GM12873 (cell line): ENCODE results near the gene MMD2.

Source experiments
- TF ChIP-seq, protein P1 (sequence below): IDR thresholded peaks from 2 replicates; pipeline ENCODE4 v1.5.1; 2012; ENCODE audit warnings: low read depth, mild to moderate bottlenecking, moderate library complexity, low read length, control low read depth; ENCODE audit not compliant: insufficient read depth; ENCODE audit errors: missing control alignments

The MMD2 gene

DNA sequence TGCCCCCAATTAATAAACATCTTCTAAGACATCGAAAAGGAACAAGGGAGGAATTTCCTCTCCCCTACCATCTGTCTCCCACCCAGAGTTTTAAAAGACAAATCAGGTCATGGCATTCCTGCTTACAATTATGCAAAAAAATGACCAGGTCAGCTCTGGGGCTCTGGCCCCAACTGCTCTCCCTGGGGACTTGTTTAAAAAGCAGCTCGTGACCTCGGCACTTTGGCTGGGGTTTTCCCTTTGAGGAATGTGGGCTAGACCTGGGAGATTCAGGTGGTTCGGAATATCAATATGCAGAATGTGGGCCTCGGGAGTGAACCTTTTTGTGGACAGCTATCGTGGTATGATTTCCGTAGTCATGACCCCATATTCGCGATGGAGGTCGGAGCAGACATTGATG, 74.8 kb downstream of the MMD2 start:
- TF ChIP-seq, protein P1, sequence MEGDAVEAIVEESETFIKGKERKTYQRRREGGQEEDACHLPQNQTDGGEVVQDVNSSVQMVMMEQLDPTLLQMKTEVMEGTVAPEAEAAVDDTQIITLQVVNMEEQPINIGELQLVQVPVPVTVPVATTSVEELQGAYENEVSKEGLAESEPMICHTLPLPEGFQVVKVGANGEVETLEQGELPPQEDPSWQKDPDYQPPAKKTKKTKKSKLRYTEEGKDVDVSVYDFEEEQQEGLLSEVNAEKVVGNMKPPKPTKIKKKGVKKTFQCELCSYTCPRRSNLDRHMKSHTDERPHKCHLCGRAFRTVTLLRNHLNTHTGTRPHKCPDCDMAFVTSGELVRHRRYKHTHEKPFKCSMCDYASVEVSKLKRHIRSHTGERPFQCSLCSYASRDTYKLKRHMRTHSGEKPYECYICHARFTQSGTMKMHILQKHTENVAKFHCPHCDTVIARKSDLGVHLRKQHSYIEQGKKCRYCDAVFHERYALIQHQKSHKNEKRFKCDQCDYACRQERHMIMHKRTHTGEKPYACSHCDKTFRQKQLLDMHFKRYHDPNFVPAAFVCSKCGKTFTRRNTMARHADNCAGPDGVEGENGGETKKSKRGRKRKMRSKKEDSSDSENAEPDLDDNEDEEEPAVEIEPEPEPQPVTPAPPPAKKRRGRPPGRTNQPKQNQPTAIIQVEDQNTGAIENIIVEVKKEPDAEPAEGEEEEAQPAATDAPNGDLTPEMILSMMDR = no peak

DNA sequence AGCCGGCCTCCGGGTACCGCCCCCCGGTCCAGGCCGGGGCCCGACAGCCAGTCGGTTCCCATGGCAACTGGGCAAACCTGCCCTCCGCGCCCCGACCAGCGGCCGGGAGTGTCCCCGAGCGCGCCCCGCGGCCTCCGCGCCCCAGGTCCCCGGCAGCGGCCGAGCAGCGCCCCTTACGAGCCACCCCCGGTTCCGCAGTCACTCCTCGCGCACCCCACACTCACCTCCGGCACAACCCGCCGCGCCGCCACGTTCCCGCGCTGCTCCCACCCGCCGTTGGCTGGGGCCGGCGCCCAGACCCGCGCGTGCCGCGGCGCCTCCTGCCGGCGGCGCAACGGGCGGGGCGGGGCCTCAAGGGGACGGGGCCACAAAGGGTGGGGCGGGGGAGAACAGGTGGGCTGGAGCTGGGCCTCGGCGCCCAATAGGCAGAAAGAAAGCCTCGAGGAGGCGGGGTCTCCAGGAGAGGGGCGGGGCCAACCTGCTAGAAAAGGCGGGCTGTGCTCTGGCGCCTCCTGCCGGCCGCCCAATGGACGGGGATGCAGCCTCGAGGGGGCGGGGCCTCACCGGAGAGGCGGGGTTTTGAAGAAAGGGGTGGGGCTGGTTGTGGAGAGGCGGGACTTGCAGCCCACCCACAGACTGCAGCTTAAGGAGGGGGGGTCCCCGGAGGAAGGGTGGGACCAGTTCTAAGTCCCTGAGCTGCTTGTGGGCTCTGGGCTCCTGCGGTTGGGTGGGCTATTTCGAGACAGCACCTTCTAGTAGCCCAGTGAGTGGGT, 75.4 kb downstream of the MMD2 start, which contains the start of gene RADIL:
TSS of gene RADIL (minus strand) at position 345 of the 773 bp plus-strand sequence. CDS start 5,577 bp downstream, outside the sequence.
- TF ChIP-seq, protein P1 = peak; percentile 55

DNA sequence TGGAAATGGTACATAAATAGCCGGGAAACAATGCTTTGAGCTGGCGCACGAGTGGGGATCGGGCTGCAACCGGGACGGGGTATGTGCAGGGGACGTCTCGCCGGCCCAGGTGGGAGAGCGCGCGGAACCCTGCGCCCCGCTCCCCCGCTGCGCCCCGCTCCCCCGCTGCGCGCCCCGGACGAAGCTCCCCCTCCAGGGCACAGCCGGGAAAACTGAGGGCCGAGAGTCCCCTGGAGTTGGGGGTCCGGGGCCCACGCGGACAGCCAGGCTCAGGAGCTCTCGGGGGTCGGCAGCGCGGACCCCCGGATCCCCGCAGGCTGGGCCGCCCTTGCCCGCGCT, 76.0 kb downstream of the MMD2 start:
- TF ChIP-seq, protein P1 = no peak

DNA sequence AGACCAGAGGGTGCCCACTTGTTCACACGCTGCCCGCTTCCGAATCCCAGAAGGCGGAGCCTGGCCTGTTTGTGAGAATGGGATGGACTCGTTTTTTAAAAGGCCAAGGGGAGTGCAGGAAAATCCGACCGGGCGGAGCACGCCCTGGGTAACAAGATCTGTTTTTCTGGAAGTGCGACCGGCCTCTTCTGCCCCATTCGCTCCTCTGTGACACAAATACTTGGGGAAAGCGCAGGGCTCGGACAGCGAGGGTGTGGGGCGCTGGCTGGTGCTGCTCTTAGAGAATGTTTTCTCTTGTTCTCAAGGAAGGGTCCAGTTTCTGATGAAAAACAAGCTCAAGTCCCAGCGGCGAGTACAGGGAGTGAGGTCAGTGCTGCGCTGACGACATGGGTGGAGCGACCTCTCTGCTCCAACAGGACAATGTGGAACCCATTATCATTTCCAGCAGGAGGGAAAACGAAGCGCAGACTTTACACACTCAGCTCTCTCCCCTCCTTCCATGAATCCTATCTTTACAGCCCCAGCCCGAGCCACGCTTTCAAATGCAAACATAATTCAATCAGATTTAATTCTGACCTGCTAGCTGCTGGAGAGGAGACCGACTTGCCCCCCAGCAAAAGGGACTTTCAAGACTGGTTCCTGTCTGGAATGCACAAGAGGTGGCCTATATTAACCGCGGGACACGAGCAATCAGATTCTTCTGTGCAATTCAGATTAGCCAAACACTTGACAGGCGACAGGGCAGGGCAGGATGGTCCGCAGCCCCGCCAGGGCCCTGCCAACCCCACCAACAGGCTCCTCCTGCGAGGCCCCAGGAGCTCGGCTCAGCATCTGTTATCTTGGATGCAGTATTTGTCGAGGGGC, 76.6 kb downstream of the MMD2 start:
- TF ChIP-seq, protein P1 = no peak

DNA sequence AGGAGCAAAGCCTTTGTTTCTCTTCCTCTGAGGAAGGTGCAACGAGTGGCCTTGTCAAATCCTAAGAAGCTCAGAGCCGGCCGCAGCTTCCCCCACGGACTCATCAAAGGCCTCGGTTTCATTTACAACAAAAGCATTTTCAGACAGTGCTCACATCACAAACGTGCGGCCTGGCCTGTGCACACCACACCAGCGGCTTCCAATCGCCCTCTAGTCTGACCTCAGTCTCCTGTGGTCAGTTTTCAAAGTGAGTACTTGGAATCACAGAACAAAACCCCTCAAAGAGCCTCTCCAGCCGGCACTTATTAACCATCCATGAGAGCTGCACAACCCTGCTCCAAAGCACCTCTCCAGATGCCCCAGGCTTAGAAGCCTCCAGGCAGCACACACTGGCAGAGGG, 78.8 kb downstream of the MMD2 start:
- TF ChIP-seq, protein P1 = no peak

DNA sequence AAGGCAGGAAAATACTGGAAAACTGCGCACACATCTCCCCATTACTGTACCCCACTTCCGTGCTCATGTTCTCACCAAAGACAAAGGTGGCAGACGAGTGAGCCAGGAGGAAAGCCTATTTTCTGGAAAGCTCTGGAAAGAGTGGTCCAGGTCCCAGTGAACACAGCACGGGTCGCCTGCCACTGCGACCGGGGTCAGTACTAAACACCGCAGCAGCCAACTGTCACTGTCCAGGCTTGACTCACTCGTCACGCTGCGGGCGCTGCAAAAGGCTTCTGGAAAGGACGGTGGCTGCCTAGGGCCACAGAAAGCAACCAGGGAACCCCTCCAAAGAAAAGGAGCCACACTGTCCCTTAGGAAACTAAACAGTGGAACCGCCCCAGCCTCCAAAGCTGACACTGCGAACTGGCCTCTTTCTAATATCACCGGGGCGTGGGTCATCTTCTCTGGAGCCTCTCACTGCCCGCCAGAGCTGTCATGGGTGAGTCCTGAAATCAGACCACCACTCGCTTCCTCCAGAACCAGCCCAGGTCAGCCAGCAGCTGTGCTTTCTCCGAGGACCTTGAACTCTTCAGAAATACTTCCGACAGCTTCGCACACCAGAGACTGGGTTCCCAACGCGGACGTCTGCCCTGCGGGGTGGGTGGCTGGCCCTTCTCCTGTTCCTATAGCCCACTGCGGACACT, 79.4 kb downstream of the MMD2 start:
- TF ChIP-seq, protein P1 = no peak
